ENCODE measurements around the gene FARS2. TPM values are rescaled to one million over a fixed set of nuclear protein-coding genes. Genes with fewer than 3 reads are reported as not detected.

Gene FARS2
- total and polyA plus RNA-seq, 2 donors (not counting 1 experiment from before 2014, with no cell fraction given) = 33.0 to 35.5 TPM

GRCh38 chr6:5639193-5639592 is 377.9 kb downstream of the FARS2 start:
- Histone ChIP-seq H3K4me2 (replicated peaks; ENCODE audit: low read depth, low read length, poor library complexity, severe bottlenecking) (no peak overlapping the region), H3K79me2 (ENCODE audit: control insufficient read depth, insufficient read depth, low read length) (no peaks in the 10 kb centered on the region), H3K9ac (ENCODE audit: low read length) (no peak overlapping the region), H2AFZ (ENCODE audit: insufficient read depth, low read depth, low read length, poor library complexity, severe bottlenecking) (no peak overlapping the region), H3K9me3 (ENCODE audit: control extremely low read depth in 1 of 3, control insufficient read depth in 2 of 3, insufficient read depth in 1 of 3, low read length in 2 of 3) (peaks cover 0 to 24% (median 17%) of the 10 kb centered on the region in 3 donors), H3K4me3 (ENCODE audit: control extremely low read depth in 1 of 5, extremely low read depth in 1 of 5, insufficient read depth in 1 of 5, low read depth in 2 of 5, low read length in 4 of 5) (no peak overlapping the region), H3K36me3 (replicated peaks in 1 of 2; ENCODE audit: control extremely low read depth in 1 of 2, control insufficient read depth in 1 of 2, extremely low read depth in 1 of 2, insufficient read depth in 2 of 2, low read length in 1 of 2) (peaks cover 0 to 5% of the 10 kb centered on the region in 2 experiments), H3K4me1 (ENCODE audit: control insufficient read depth in 2 of 2, insufficient read depth in 2 of 2, low read length in 2 of 2) (no peaks in the 10 kb centered on the region), H3K27ac (ENCODE audit: low read length in 2 of 2) (no peak overlapping the region), H4K20me1 (ENCODE audit: control insufficient read depth, insufficient read depth, low read length, poor library complexity, severe bottlenecking) (no peaks in the 10 kb centered on the region), H3K27me3 (replicated peaks in 1 of 4; ENCODE audit: control extremely low read depth in 1 of 4, control insufficient read depth in 3 of 4, insufficient read depth in 4 of 4, low read length in 3 of 4) (no peaks in the 10 kb centered on the region)
- no peaks in the 10 kb centered on the region for H3K27me3 Mint-ChIP-seq
- no peak for DNase-seq
- ChIA-PET POLR2A (no interaction called here), CTCF (interaction anchor here (0.7 kb wide), 1 partner anchor 34 kb away, joined by 3 read pairs; no protein-coding TSS in a partner anchor)
- H3K4me1 Mint-ChIP-seq = no peaks in the 10 kb centered on the region
- no peak for ATAC-seq (ENCODE audit: low read depth)
- WGBS (ENCODE audit: insufficient coverage) = 100% methylated on average over 2 of the region's 2 CpGs
- H3K9me3 Mint-ChIP-seq (ENCODE audit: insufficient read depth) = peaks cover 10% of the 10 kb centered on the region
- no peak overlapping the region for H3K4me3 Mint-ChIP-seq
- no peak for TF ChIP-seq EZH2 (IDR thresholded peaks at IDR 0.05; ENCODE audit: borderline replicate concordance, insufficient read depth, low read depth, low read length, poor library complexity, severe bottlenecking)
- TF ChIP-seq, protein P1, sequence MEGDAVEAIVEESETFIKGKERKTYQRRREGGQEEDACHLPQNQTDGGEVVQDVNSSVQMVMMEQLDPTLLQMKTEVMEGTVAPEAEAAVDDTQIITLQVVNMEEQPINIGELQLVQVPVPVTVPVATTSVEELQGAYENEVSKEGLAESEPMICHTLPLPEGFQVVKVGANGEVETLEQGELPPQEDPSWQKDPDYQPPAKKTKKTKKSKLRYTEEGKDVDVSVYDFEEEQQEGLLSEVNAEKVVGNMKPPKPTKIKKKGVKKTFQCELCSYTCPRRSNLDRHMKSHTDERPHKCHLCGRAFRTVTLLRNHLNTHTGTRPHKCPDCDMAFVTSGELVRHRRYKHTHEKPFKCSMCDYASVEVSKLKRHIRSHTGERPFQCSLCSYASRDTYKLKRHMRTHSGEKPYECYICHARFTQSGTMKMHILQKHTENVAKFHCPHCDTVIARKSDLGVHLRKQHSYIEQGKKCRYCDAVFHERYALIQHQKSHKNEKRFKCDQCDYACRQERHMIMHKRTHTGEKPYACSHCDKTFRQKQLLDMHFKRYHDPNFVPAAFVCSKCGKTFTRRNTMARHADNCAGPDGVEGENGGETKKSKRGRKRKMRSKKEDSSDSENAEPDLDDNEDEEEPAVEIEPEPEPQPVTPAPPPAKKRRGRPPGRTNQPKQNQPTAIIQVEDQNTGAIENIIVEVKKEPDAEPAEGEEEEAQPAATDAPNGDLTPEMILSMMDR (IDR thresholded peaks at IDR 0.05) = no peak
- intact Hi-C loops (cut with micrococcal nuclease) = no loop called here
- H3K27ac Mint-ChIP-seq = no peak overlapping the region

GRCh38 chr6:5640614-5641013 is 379.3 kb downstream of the FARS2 start:
- H3K9me3 ChIP-seq (ENCODE audit: control extremely low read depth in 1 of 3, control insufficient read depth in 2 of 3, insufficient read depth in 1 of 3, low read length in 2 of 3) = peaks cover 0 to 24% (median 17%) of the 10 kb centered on the region in 3 donors
- no peaks in the 10 kb centered on the region for H3K4me1 Mint-ChIP-seq
- no peak overlapping the region for H3K4me3 ChIP-seq (ENCODE audit: control extremely low read depth in 1 of 5, extremely low read depth in 1 of 5, insufficient read depth in 1 of 5, low read depth in 2 of 5, low read length in 4 of 5)
- H3K9ac ChIP-seq (ENCODE audit: low read length) = no peak overlapping the region
- H2AFZ ChIP-seq (ENCODE audit: insufficient read depth, low read depth, low read length, poor library complexity, severe bottlenecking) = no peak overlapping the region
- TF ChIP-seq EZH2 (IDR thresholded peaks at IDR 0.05; ENCODE audit: borderline replicate concordance, insufficient read depth, low read depth, low read length, poor library complexity, severe bottlenecking) = no peak
- TF ChIP-seq, protein P1 (IDR thresholded peaks at IDR 0.05) = no peak
- no peaks in the 10 kb centered on the region for H4K20me1 ChIP-seq (ENCODE audit: control insufficient read depth, insufficient read depth, low read length, poor library complexity, severe bottlenecking)
- H3K79me2 ChIP-seq (ENCODE audit: control insufficient read depth, insufficient read depth, low read length) = no peaks in the 10 kb centered on the region
- no peaks in the 10 kb centered on the region for H3K4me1 ChIP-seq (ENCODE audit: control insufficient read depth in 2 of 2, insufficient read depth in 2 of 2, low read length in 2 of 2)
- no peak overlapping the region for H3K4me2 ChIP-seq (replicated peaks; ENCODE audit: low read depth, low read length, poor library complexity, severe bottlenecking)
- no peak overlapping the region for H3K27ac ChIP-seq (ENCODE audit: low read length in 2 of 2)
- DNase-seq (no peak), ATAC-seq (ENCODE audit: low read depth) (no peak)
- ChIA-PET POLR2A (interaction anchor here (0.8 kb wide), 1 partner anchor 14 kb away, joined by 6 read pairs; no protein-coding TSS in a partner anchor), CTCF (no interaction called here)
- no peak overlapping the region for H3K27ac Mint-ChIP-seq
- intact Hi-C loops (cut with micrococcal nuclease) = no loop called here
- H3K36me3 ChIP-seq (replicated peaks in 1 of 2; ENCODE audit: control extremely low read depth in 1 of 2, control insufficient read depth in 1 of 2, extremely low read depth in 1 of 2, insufficient read depth in 2 of 2, low read length in 1 of 2) = peaks cover 0 to 5% of the 10 kb centered on the region in 2 experiments
- H3K4me3 Mint-ChIP-seq = no peak overlapping the region
- H3K9me3 Mint-ChIP-seq (ENCODE audit: insufficient read depth) = peaks cover 10% of the 10 kb centered on the region
- WGBS (ENCODE audit: insufficient coverage) = 100% methylated on average over 4 of the region's 4 CpGs
- H3K27me3 ChIP-seq (replicated peaks in 1 of 4; ENCODE audit: control extremely low read depth in 1 of 4, control insufficient read depth in 3 of 4, insufficient read depth in 4 of 4, low read length in 3 of 4) = no peaks in the 10 kb centered on the region
- no peaks in the 10 kb centered on the region for H3K27me3 Mint-ChIP-seq
